ENCODE measurements around the gene GPX3. TPM values are rescaled to one million over a fixed set of nuclear protein-coding genes. Genes with fewer than 3 reads are reported as not detected.

GPX3 gene
- total and polyA plus RNA-seq, 2 of the 8 experiments (the other 6 are each of a cell fraction or from before 2014, with no cell fraction given): 27.8 to 77.9 TPM

- no peak overlapping the region for H2AK5ac ChIP-seq (ENCODE audit: low read depth, low read length)
- H3K4me3 ChIP-seq (ENCODE audit: extremely low read depth in 1 of 4, insufficient read depth in 2 of 4, low read depth in 3 of 4, low read length in 4 of 4): no peak overlapping the region
- ChIA-PET POLR2A (ENCODE audit: partially characterized antibody) (no interaction called here), CTCF (ENCODE audit: partially characterized antibody) (interaction anchor here (1.1 to 10.3 kb wide), 4 partner anchors 21 to 162 kb away, joined by 3 to 128 read pairs (median 10); no protein-coding TSS in a partner anchor)
- H3K4me1 ChIP-seq (replicated peaks in 1 of 4; ENCODE audit: control insufficient read depth in 3 of 4, insufficient read depth in 4 of 4, low read length in 3 of 4): no peaks in the 10 kb centered on the region
- H2BK5ac ChIP-seq (ENCODE audit: low read depth, low read length): no peak overlapping the region
- H3K56ac ChIP-seq (replicated peaks; ENCODE audit: insufficient read length, low read depth, low read length): no peak overlapping the region
- no peaks in the 10 kb centered on the region for H3K9me3 ChIP-seq (ENCODE audit: insufficient read depth in 2 of 2, low read depth in 1 of 2, low read length in 1 of 2)
- H3K9ac ChIP-seq (replicated peaks in 1 of 4; ENCODE audit: extremely low read depth in 1 of 4, low read depth in 3 of 4, low read length in 3 of 4): no peak overlapping the region
- no peak for DNase-seq (ENCODE audit: low read depth in 1 of 2, low spot score in 2 of 2)
- H4K8ac ChIP-seq (ENCODE audit: extremely low read depth, insufficient read depth, low read length): no peak overlapping the region
- H4K5ac ChIP-seq (ENCODE audit: insufficient read length, low read depth, low read length): no peak overlapping the region
- H2BK120ac ChIP-seq (replicated peaks; ENCODE audit: low read depth, low read length): no peak overlapping the region
- H2AFZ ChIP-seq (ENCODE audit: low read length): no peak overlapping the region
- no peak overlapping the region for H4K91ac ChIP-seq (replicated peaks; ENCODE audit: insufficient read length, low read length)
- H2BK20ac ChIP-seq (ENCODE audit: low read length): no peak overlapping the region
- no peaks in the 10 kb centered on the region for H3K79me2 ChIP-seq (ENCODE audit: control insufficient read depth in 1 of 2, insufficient read depth in 2 of 2, low read length in 2 of 2)
- no peak for TF ChIP-seq SRF (IDR thresholded peaks at IDR 0.05; ENCODE audit: low read depth, low read length)
- no peak for TF ChIP-seq FOSL1 (IDR thresholded peaks at IDR 0.05; ENCODE audit: insufficient read depth, low read depth, low read length)
- no peak for TF ChIP-seq TEAD4 (IDR thresholded peaks at IDR 0.05; ENCODE audit: low read depth, low read length)
- TF ChIP-seq NANOG (IDR thresholded peaks at IDR 0.05; ENCODE audit: insufficient read depth, low read depth, low read length, poor library complexity, severe bottlenecking): no peak
- TF ChIP-seq CREB1 (IDR thresholded peaks at IDR 0.05): no peak
- TF ChIP-seq SP4 (IDR thresholded peaks at IDR 0.05; ENCODE audit: low read length): no peak
- TF ChIP-seq CHD1 (IDR thresholded peaks at IDR 0.05; ENCODE audit: low read depth, low read length): no peak
- no peak for TF ChIP-seq POLR2A (IDR thresholded peaks at IDR 0.05; ENCODE audit: control extremely low read depth in 1 of 2, low read depth in 2 of 2, low read length in 2 of 2)
- no peak for TF ChIP-seq CEBPB (IDR thresholded peaks at IDR 0.05; ENCODE audit: low read depth, low read length)
- TF ChIP-seq RNF2 (IDR thresholded peaks at IDR 0.05; ENCODE audit: borderline replicate concordance, low read depth, low read length, missing control alignments, poor library complexity, severe bottlenecking): no peak
- TF ChIP-seq TAF7 (optimal IDR thresholded peaks at IDR 0.05; ENCODE audit: borderline replicate concordance, low read depth, low read length): no peak
- TF ChIP-seq JUN (IDR thresholded peaks at IDR 0.05; ENCODE audit: low read depth, low read length): no peak
- H2BK12ac ChIP-seq (ENCODE audit: low read depth, low read length): no peak overlapping the region
- no peak overlapping the region for H2BK15ac ChIP-seq (ENCODE audit: low read length)
- no peak for FAIRE-seq
- no peak overlapping the region for H3K14ac ChIP-seq (ENCODE audit: insufficient read length)
- no peaks in the 10 kb centered on the region for H4K20me1 ChIP-seq (replicated peaks in 1 of 2; ENCODE audit: control insufficient read depth in 1 of 2, insufficient read depth in 2 of 2, low read length in 2 of 2)
- WGBS, 2 experiments (ENCODE audit: extremely low coverage in 1 of 2, insufficient coverage in 1 of 2, insufficient read length in 1 of 2, insufficient replicate concordance in 2 of 2, low coverage in 1 of 2, low lambda C conversion rate in 2 of 2, missing lambda C conversion rate in 1 of 2): 82% methylated on average over 7 of the region's 7 CpGs; no CpG with 5 or more reads in 1 of the 2 experiments
- no peaks in the 10 kb centered on the region for H3K27me3 ChIP-seq (replicated peaks in 1 of 4; ENCODE audit: control insufficient read depth in 3 of 4, extremely low read depth in 1 of 4, insufficient read depth in 3 of 4, low read length in 3 of 4)
- H3K27ac ChIP-seq (ENCODE audit: low read depth, low read length): no peak overlapping the region
- H3K4me2 ChIP-seq (ENCODE audit: insufficient read depth in 1 of 2, low read depth in 2 of 2, low read length in 2 of 2): no peak overlapping the region
- no peaks in the 10 kb centered on the region for H3K79me1 ChIP-seq (ENCODE audit: low read depth, low read length)
- H3K23me2 ChIP-seq (ENCODE audit: low read depth, low read length): no peaks in the 10 kb centered on the region
- H3K23ac ChIP-seq (ENCODE audit: insufficient read length): no peak overlapping the region
- H3K18ac ChIP-seq (ENCODE audit: extremely low read depth, low read length): no peak overlapping the region
- H3K4ac ChIP-seq (replicated peaks; ENCODE audit: insufficient read length, low read depth, low read length): no peak overlapping the region
- H3K36me3 ChIP-seq (ENCODE audit: control insufficient read depth in 2 of 4, insufficient read depth in 4 of 4, low read length in 3 of 4): no peaks in the 10 kb centered on the region
Measured at GRCh38 chr5:151005950-151006576, 14.3 kb upstream of the GPX3 start.
